T-helper 1 cell treated with Interleukin-12 subunit alpha and Interleukin-12 subunit beta and Interleukin-4 antibody, amounts not matched to agents 30 ng/mL and 1 ng/mL, for 36 hours (primary cell): ENCODE measurements around the gene CEP85L. TPM values are rescaled to one million over a fixed set of nuclear protein-coding genes. Genes with fewer than 3 reads are reported as not detected.

ENCODE experiments used
- intact Hi-C: fragments of 100-400 bp; cut with micrococcal nuclease; formaldehyde crosslinking; loops from one replicate; pipeline ENCODE4 v1.15.1; 2024
- total RNA-seq: library from RNA; stranded (reverse); gene quantifications from 2 replicates; pipeline ENCODE4 v1.2.3, GENCODE V29; 2022

CEP85L gene
- total RNA-seq, 1 donor from 2014 or later, result 57.6 TPM

- intact Hi-C loops, result no loop called here
Observed at GRCh38 chr6:118586746-118587485, 64.5 kb downstream of the CEP85L start.

GRCh38 chr6:118584911-118585310, 66.5 kb downstream of the CEP85L start:
- intact Hi-C loops, result no loop called here

GRCh38 chr6:118581489-118581959, 69.9 kb downstream of the CEP85L start:
- intact Hi-C loops, result no loop called here

GRCh38 chr6:118580585-118581419, 70.6 kb downstream of the CEP85L start:
- intact Hi-C loops, result loop anchor here (1.0 kb wide), 2 partner anchors 297 to 605 kb away; no protein-coding TSS in a partner anchor

GRCh38 chr6:118579786-118580185, 71.6 kb downstream of the CEP85L start:
- intact Hi-C loops, result loop anchor here (1.0 kb wide), 2 partner anchors 295 to 603 kb away; no protein-coding TSS in a partner anchor

- intact Hi-C loops, result no loop called here
Observed at GRCh38 chr6:118578617-118579016, 72.8 kb downstream of the CEP85L start.

- intact Hi-C loops, result no loop called here
Observed at GRCh38 chr6:118577972-118578371, 73.4 kb downstream of the CEP85L start.

- intact Hi-C loops, result no loop called here
Observed at GRCh38 chr6:118574051-118574865, 77.1 kb downstream of the CEP85L start.

- intact Hi-C loops, result no loop called here
Observed at GRCh38 chr6:118571121-118571520, 80.3 kb downstream of the CEP85L start.

GRCh38 chr6:118569498-118569897, 81.9 kb downstream of the CEP85L start:
- intact Hi-C loops, result loop anchor here (10.0 kb wide), 1 partner anchor 505 kb away; the partner anchor contains the start of gene FAM184A

GRCh38 chr6:118567974-118568373, 83.4 kb downstream of the CEP85L start:
- intact Hi-C loops, result loop anchor here (10.0 kb wide), 1 partner anchor 507 kb away; the partner anchor contains the start of gene FAM184A

GRCh38 chr6:118565311-118565960, 86.0 kb downstream of the CEP85L start:
- intact Hi-C loops, result loop anchor here (1.0 to 10.0 kb wide), 9 partner anchors 53 to 545 kb away; partner anchors contain the start of genes CEP85L and FAM184A

- intact Hi-C loops, result loop anchor here (10.0 kb wide), 1 partner anchor 512 kb away; the partner anchor contains the start of gene FAM184A
Observed at GRCh38 chr6:118562959-118563358, 88.4 kb downstream of the CEP85L start.

- intact Hi-C loops, result loop anchor here (10.0 kb wide), 1 partner anchor 513 kb away; the partner anchor contains the start of gene FAM184A
Observed at GRCh38 chr6:118562248-118562647, 89.1 kb downstream of the CEP85L start.

- intact Hi-C loops, result loop anchor here (1.0 to 10.0 kb wide), 5 partner anchors 8 to 955 kb away; partner anchors contain the start of genes FAM184A, GOPC, MAN1A1 and NUS1
Observed at GRCh38 chr6:118559659-118560058, 91.7 kb downstream of the CEP85L start.

GRCh38 chr6:118558464-118559217, 92.8 kb downstream of the CEP85L start:
- intact Hi-C loops, result loop anchor here (1.0 to 10.0 kb wide), 5 partner anchors 7 to 954 kb away; partner anchors contain the start of genes GOPC, MAN1A1 and NUS1

- intact Hi-C loops, result loop anchor here (10.0 kb wide), 3 partner anchors 790 to 950 kb away; partner anchors contain the start of genes GOPC, MAN1A1 and NUS1
Observed at GRCh38 chr6:118554698-118555097, 96.7 kb downstream of the CEP85L start.

- intact Hi-C loops, result loop anchor here (10.0 kb wide), 3 partner anchors 792 to 948 kb away; partner anchors contain the start of genes GOPC, MAN1A1 and NUS1
Observed at GRCh38 chr6:118553132-118553531, 98.3 kb downstream of the CEP85L start.
